ENCODE measurements around the gene RSRP1.

RSRP1 gene

GRCh38 chr1:25208092-25208491 lies 39.2 kb downstream of the RSRP1 start:
- no peak overlapping the region for H3K9ac ChIP-seq (ENCODE audit: insufficient read length, low read depth)
- H3K9me3 ChIP-seq (ENCODE audit: insufficient read depth, low read length), result no peaks in the 10 kb centered on the region
- peaks cover 3% of the 10 kb centered on the region for H3K4me1 ChIP-seq (ENCODE audit: insufficient read depth, insufficient read length)
- H3K27me3 ChIP-seq (ENCODE audit: insufficient read depth, insufficient read length), result no peaks in the 10 kb centered on the region
- TF ChIP-seq ZNF274 (IDR thresholded peaks at IDR 0.05; ENCODE audit: low read depth, low read length) (no peak), YY1 (IDR thresholded peaks at IDR 0.05; ENCODE audit: insufficient read depth, insufficient read length) (no peak), SUZ12 (IDR thresholded peaks at IDR 0.05; ENCODE audit: extremely low read depth, insufficient read depth, insufficient read length) (no peak)
- H3K4me3 ChIP-seq (ENCODE audit: insufficient read length, low read depth), result no peak overlapping the region
- H3K36me3 ChIP-seq (ENCODE audit: insufficient read depth, insufficient read length, low read length), result no peaks in the 10 kb centered on the region
- DNase-seq (ENCODE audit: low read depth, low spot score), result no peak

GRCh38 chr1:25206201-25206600 lies 41.1 kb downstream of the RSRP1 start:
- no peaks in the 10 kb centered on the region for H3K9me3 ChIP-seq (ENCODE audit: insufficient read depth, low read length)
- no peaks in the 10 kb centered on the region for H3K27me3 ChIP-seq (ENCODE audit: insufficient read depth, insufficient read length)
- peaks cover 3% of the 10 kb centered on the region for H3K4me1 ChIP-seq (ENCODE audit: insufficient read depth, insufficient read length)
- no peak overlapping the region for H3K9ac ChIP-seq (ENCODE audit: insufficient read length, low read depth)
- DNase-seq (ENCODE audit: low read depth, low spot score), result no peak
- H3K4me3 ChIP-seq (ENCODE audit: insufficient read length, low read depth), result no peak overlapping the region
- H3K36me3 ChIP-seq (ENCODE audit: insufficient read depth, insufficient read length, low read length), result no peaks in the 10 kb centered on the region
- TF ChIP-seq SUZ12 (IDR thresholded peaks at IDR 0.05; ENCODE audit: extremely low read depth, insufficient read depth, insufficient read length), result no peak
- TF ChIP-seq ZNF274 (IDR thresholded peaks at IDR 0.05; ENCODE audit: low read depth, low read length), result no peak
- TF ChIP-seq YY1 (IDR thresholded peaks at IDR 0.05; ENCODE audit: insufficient read depth, insufficient read length), result no peak

- Histone ChIP-seq H3K9ac (ENCODE audit: insufficient read length, low read depth) (no peak overlapping the region), H3K27me3 (ENCODE audit: insufficient read depth, insufficient read length) (no peaks in the 10 kb centered on the region), H3K9me3 (ENCODE audit: insufficient read depth, low read length) (no peaks in the 10 kb centered on the region), H3K36me3 (ENCODE audit: insufficient read depth, insufficient read length, low read length) (no peaks in the 10 kb centered on the region), H3K4me1 (ENCODE audit: insufficient read depth, insufficient read length) (peaks cover 3% of the 10 kb centered on the region), H3K4me3 (ENCODE audit: insufficient read length, low read depth) (no peak overlapping the region)
- TF ChIP-seq YY1 (IDR thresholded peaks at IDR 0.05; ENCODE audit: insufficient read depth, insufficient read length), result no peak
- TF ChIP-seq SUZ12 (IDR thresholded peaks at IDR 0.05; ENCODE audit: extremely low read depth, insufficient read depth, insufficient read length), result no peak
- no peak for TF ChIP-seq ZNF274 (IDR thresholded peaks at IDR 0.05; ENCODE audit: low read depth, low read length)
- DNase-seq (ENCODE audit: low read depth, low spot score), result no peak
These were observed 41.5 kb downstream of the RSRP1 start for GRCh38 chr1:25205786-25206185.

GRCh38 chr1:25204797-25205480 lies 42.3 kb downstream of the RSRP1 start:
- Histone ChIP-seq H3K9me3 (ENCODE audit: insufficient read depth, low read length) (no peaks in the 10 kb centered on the region), H3K4me3 (ENCODE audit: insufficient read length, low read depth) (no peak overlapping the region), H3K36me3 (ENCODE audit: insufficient read depth, insufficient read length, low read length) (no peaks in the 10 kb centered on the region), H3K27me3 (ENCODE audit: insufficient read depth, insufficient read length) (no peaks in the 10 kb centered on the region), H3K4me1 (ENCODE audit: insufficient read depth, insufficient read length) (peaks cover 6% of the 10 kb centered on the region), H3K9ac (ENCODE audit: insufficient read length, low read depth) (no peak overlapping the region)
- TF ChIP-seq SUZ12 (IDR thresholded peaks at IDR 0.05; ENCODE audit: extremely low read depth, insufficient read depth, insufficient read length), result no peak
- no peak for TF ChIP-seq ZNF274 (IDR thresholded peaks at IDR 0.05; ENCODE audit: low read depth, low read length)
- TF ChIP-seq YY1 (IDR thresholded peaks at IDR 0.05; ENCODE audit: insufficient read depth, insufficient read length), result no peak
- peak; percentile 49 for DNase-seq (ENCODE audit: low read depth, low spot score)

- Histone ChIP-seq H3K4me1 (ENCODE audit: insufficient read depth, insufficient read length) (peaks cover 23% of the 10 kb centered on the region), H3K4me3 (ENCODE audit: insufficient read length, low read depth) (no peak overlapping the region), H3K9ac (ENCODE audit: insufficient read length, low read depth) (no peak overlapping the region), H3K27me3 (ENCODE audit: insufficient read depth, insufficient read length) (no peaks in the 10 kb centered on the region), H3K36me3 (ENCODE audit: insufficient read depth, insufficient read length, low read length) (no peaks in the 10 kb centered on the region), H3K9me3 (ENCODE audit: insufficient read depth, low read length) (no peaks in the 10 kb centered on the region)
- no peak for DNase-seq (ENCODE audit: low read depth, low spot score)
- TF ChIP-seq YY1 (IDR thresholded peaks at IDR 0.05; ENCODE audit: insufficient read depth, insufficient read length) (no peak), ZNF274 (IDR thresholded peaks at IDR 0.05; ENCODE audit: low read depth, low read length) (no peak), SUZ12 (IDR thresholded peaks at IDR 0.05; ENCODE audit: extremely low read depth, insufficient read depth, insufficient read length) (no peak)
These were observed 46.2 kb downstream of the RSRP1 start for GRCh38 chr1:25201006-25201405.

- Histone ChIP-seq H3K4me3 (ENCODE audit: insufficient read length, low read depth) (no peak overlapping the region), H3K9me3 (ENCODE audit: insufficient read depth, low read length) (no peaks in the 10 kb centered on the region), H3K36me3 (ENCODE audit: insufficient read depth, insufficient read length, low read length) (no peaks in the 10 kb centered on the region), H3K27me3 (ENCODE audit: insufficient read depth, insufficient read length) (no peaks in the 10 kb centered on the region), H3K4me1 (ENCODE audit: insufficient read depth, insufficient read length) (peaks cover 27% of the 10 kb centered on the region), H3K9ac (ENCODE audit: insufficient read length, low read depth) (peak overlapping the region; percentile 47)
- DNase-seq (ENCODE audit: low read depth, low spot score), result no peak
- TF ChIP-seq ZNF274 (IDR thresholded peaks at IDR 0.05; ENCODE audit: low read depth, low read length) (no peak), SUZ12 (IDR thresholded peaks at IDR 0.05; ENCODE audit: extremely low read depth, insufficient read depth, insufficient read length) (no peak), YY1 (IDR thresholded peaks at IDR 0.05; ENCODE audit: insufficient read depth, insufficient read length) (no peak)
These were observed 47.2 kb downstream of the RSRP1 start for GRCh38 chr1:25199819-25200620.

GRCh38 chr1:25198663-25199252 lies 48.5 kb downstream of the RSRP1 start:
- no peak overlapping the region for H3K4me3 ChIP-seq (ENCODE audit: insufficient read length, low read depth)
- no peaks in the 10 kb centered on the region for H3K27me3 ChIP-seq (ENCODE audit: insufficient read depth, insufficient read length)

More at GRCh38 chr1:25198663-25199252, 48.5 kb downstream of the RSRP1 start:
- DNase-seq (ENCODE audit: low read depth, low spot score), result no peak
- Histone ChIP-seq H3K36me3 (ENCODE audit: insufficient read depth, insufficient read length, low read length) (no peaks in the 10 kb centered on the region), H3K4me1 (ENCODE audit: insufficient read depth, insufficient read length) (peaks cover 34% of the 10 kb centered on the region), H3K9ac (ENCODE audit: insufficient read length, low read depth) (no peak overlapping the region), H3K9me3 (ENCODE audit: insufficient read depth, low read length) (no peaks in the 10 kb centered on the region)
- TF ChIP-seq YY1 (IDR thresholded peaks at IDR 0.05; ENCODE audit: insufficient read depth, insufficient read length) (no peak), SUZ12 (IDR thresholded peaks at IDR 0.05; ENCODE audit: extremely low read depth, insufficient read depth, insufficient read length) (no peak), ZNF274 (IDR thresholded peaks at IDR 0.05; ENCODE audit: low read depth, low read length) (no peak)
